Measurements from ENCODE around the gene PTPRN2.
"Not testable (repeated sequence)": the region's sequence is repeated elsewhere in the genome, so short reads cannot be mapped to it uniquely, and the experiment has no call there.

The PTPRN2 gene

DNA sequence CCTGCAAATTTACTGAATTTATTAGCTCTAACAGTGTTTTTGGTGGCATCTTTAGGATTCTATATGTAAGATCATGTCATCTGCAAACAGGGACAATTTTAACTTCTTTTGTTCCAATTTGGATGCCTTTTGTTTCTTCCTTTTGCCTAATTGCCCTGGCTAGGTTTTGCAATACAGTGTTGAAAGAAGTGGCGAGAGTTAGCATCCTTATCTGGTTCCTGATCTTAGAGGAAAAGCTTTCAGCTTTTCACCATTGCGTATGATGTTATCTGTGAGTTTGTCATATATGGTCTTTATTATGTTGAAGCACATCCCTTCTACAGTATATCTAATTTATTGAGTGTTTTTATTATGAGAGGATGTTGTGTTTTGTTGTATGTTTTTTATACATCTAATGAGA, 301.4 kb downstream of the PTPRN2 start:
- no peak for DNase-seq

DNA sequence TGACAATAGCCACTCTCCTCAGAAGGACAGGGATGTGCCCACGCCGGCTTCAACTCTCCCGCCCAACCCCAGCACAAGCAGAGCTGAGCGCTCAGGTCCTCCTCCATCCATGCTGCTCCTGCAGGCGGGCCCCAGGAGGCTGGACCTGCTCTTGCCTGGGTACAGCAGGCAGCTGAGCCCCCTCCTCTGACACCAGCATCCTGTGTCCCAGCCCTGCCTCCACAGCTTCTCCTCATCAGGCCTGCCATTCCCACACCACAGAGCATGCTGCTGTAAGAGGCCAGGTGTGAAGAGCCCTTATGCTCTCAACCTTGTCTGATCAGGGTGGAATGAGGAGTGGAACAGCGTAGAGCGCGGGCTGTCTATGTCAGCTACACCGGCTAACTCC, 302.2 kb downstream of the PTPRN2 start:
- DNase-seq, result no peak

DNA sequence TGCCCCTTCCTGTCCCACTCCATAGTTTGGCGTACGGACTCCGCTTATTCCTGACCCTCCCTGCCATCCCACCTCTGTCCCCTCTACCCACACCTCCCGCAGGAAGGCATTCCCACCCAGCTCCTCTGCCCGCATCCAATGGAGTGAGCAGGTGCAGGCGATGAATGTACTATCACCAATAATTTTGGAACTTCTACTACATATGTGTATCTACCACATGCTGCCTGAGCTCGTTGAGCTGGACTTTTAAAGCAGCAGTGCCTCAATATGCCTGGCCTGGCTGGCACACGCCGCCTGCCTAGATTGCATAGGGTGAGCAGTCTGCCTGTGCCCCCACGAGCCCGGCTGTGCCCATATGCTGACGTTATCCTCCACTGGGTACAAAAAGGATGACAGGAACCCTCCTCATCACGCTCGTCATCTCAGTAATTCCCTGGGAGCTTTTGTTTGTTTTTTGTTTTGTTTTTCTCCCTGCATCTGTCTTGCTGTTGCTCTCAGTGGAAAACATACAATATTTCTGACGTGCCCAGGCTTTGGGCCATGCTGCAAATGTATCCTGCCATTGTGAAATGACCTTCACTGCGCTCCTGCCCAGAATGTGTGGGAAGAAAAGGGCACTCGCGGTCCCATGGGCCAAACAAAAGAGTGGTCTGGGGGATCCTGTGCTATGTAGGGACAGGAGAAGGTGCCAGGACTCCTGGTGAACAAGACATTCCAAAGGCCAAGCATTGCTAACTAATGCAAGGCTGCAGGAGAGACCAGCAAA, 302.8 kb downstream of the PTPRN2 start:
- DNase-seq, result no peak

- no peak for DNase-seq
Observed at GRCh38 chr7:158284121-158284520, 303.5 kb downstream of the PTPRN2 start.

- DNase-seq, result no peak
Observed at GRCh38 chr7:158283016-158283974, 304.3 kb downstream of the PTPRN2 start.

DNA sequence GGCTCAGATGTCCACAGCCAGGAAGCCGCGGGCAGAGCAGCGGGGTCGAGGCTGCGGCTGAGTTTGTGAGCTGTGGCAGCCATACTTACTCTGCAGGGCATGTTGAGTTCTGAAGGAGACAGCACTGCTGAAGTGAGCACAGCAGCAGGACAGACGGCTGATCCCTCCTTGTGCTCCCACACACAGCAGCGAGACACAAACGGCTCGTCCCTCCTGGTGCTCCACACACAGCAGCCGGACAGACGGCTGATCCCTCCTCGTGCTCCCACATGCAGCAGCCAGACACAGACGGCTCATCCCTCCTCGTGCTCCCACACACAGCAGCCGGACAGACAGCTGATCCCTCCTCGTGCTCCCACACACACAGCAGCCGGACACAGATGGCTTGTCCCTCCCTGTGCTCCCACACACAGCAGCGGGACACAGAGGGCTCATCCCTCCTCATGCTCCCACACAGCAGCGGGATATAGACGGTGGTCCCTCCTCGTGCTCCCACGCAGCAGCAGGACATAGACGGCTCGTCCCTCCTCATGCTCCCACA, 305.1 kb downstream of the PTPRN2 start:
- no peak for DNase-seq

DNA sequence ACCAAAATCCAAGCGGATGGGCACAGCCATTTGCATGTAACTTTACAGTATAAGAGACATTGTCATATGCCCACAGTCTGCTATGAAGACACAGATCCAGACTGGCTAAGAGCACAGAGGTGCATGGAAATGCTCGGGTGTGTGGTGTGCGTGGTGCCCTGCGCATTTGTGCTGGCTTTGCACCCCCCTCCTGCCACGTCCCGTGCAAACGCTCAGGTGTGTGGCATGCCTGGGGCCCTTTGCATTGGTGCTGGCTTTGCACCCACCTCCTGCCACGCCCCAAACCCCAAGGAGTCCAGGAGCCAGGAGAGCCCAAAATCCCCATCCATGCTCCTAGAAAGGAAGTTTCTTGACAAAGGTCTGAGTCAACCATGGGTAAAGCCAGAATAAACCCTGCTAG, 306.2 kb downstream of the PTPRN2 start:
- DNase-seq, result no peak

GRCh38 chr7:158280448-158281144, 307.0 kb downstream of the PTPRN2 start:
- DNase-seq, result no peak

DNA sequence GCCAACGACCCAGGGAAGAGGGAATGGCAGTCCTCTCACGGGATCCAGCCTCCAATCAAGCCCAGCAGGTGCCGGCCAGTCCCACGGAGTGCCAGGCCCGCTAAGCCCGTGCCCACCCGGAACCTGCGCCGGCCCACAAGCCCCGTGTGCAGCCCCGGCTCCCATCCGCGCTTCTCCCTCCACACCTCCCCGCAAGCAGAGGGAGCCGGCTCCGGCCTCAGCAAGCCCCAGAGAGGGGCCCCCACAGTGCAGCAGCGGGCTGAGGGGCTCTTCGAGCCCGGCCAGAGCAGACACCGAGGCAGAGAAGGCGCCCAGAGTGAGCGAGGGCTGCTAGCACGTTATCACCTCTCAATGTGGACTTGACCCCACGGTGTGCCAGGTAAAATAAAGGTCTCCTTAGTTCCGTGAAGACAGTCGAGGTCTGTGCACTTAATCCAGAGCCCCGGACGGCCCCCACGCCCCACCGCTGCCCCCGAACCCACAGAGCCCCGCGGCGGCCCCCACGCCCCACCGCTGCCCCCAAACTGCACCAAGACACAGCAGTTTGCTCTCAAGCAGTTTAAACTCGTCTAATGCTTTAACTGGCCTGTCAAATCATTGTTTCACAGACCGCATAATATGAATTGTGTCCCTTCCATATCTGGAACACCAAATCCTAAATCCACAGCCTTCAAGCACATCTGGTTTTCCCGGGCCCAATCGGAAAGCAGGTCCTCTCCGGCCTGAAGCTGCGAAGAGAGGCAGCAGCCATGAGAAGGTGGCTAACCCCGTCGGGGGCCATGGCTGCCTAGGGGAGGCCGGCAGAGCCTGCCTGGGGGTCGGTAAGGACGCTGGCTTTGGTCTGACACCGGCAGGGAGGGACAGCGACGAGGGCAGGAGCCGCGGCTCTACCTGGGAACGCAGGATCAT, 307.8 kb downstream of the PTPRN2 start:
- no peak for DNase-seq

DNA sequence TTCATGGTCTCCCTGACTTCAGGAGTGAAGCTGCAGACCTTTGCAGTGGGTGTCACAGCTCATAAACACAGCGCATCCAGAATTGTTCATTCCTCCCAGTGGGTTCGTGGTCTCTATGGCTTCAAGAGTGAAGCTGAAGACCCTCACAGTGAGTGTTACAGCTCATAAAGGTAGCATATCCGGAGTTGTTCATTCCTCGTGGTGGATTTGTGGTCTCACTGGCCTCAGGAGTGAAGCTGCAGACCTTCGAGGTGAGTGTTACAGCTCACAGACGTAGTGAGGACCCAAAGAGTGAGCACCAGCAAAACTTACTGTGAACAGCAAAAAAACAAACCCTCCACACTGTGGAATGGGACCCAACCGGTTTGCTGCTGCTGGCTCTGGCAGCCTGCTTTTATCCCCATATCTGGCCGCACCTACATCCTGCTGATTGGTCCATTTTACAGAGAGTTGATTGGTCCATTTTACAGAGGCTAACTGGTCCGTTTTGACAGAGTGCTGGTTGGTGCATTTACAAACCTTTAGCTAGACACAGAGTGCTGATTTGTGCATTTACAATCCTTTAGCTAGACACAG, 308.8 kb downstream of the PTPRN2 start:
- DNase-seq, result no peak

DNA sequence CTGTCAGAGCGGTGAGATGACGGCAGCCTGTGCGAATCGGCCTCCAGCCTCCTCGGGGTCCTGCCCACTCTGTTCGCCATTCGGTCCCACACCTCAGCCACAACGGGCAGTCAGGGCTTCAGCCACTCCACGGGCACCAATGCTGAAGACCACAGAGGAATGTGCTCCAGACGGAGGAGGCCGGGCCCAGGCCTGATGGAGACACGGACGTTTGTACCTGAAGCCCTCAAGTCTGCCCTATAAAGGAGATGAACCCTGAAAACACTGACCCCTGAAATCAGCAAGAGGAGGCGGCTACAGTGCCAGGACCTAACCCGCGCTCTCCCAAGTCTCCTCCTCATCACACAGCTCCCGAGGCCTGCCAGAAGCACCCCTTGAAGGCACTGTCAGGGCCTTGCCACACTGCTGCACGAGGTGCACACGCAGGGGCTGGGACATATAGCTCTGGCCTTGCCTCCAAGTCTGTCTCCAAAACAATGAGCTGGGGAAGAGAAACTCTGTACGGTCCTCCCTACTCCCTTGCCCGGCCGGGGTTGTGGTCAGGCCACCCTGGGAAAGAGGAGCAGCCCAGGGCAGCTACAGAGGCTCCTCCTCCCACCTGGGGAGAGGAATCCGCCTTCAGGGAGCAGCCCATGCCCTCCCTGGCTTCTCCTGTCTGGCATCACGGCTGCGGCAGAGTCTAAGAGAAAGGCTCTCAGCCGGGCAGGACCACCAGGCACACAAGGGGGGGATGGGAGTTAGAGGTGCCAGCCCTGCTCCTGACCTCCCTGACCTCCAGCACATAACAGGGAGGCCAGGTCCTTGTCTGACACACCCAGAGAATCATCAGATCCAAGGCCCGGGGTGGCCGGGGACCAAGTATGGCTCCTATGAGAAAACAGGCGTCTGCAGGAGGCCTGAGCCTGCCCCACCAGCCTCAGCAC, 310.1 kb downstream of the PTPRN2 start:
- DNase-seq, result no peak

GRCh38 chr7:158276414-158277218, 311.0 kb downstream of the PTPRN2 start:
- no peak for DNase-seq

GRCh38 chr7:158275711-158276413, 311.8 kb downstream of the PTPRN2 start:
- DNase-seq, result no peak

GRCh38 chr7:158274996-158275395, 312.6 kb downstream of the PTPRN2 start:
- peak; percentile 0 for DNase-seq

DNA sequence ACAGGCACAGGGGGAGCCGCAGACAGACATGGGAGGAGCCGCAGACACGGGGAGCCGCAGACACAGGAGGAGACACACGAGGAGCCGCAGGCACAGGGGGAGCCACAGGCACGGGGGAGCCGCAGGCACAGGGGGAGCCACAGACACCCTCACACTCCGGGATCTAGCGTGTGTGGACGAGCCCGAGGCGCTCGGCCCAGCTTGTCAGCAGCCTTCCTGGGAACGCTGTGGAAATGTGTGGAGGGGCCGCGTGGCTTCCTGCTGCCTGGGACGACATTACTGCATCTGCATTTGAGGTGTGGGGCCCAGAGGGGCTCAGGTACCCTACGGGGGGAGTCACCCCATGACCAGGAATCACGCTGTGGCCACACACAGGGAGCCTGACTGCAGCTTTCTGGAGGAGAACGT, 313.2 kb downstream of the PTPRN2 start:
- DNase-seq, result no peak

DNA sequence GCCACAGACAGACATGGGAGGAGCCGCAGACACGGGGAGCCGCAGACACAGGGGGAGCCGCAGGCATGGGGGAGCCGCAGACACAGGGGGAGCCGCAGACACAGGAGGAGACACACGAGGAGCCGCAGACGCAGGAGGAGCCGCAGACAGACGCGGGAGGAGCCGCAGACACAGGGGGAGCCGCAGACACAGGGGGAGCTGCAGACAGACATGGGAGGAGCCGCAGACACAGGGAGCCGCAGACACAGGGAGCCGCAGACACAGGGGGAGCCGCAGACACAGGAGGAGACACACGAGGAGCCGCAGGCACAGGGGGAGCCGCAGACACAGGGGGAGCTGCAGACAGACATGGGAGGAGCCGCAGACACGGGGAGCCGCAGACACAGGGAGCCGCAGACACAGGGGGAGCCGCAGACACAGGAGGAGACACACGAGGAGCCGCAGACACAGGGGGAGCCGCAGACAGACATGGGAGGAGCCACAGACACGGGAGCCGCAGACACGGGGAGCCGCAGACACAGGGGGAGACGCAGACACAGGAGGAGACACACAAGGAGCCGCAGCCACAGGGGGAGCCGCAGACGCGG, 313.8 kb downstream of the PTPRN2 start:
- not testable (repeated sequence) for DNase-seq

DNA sequence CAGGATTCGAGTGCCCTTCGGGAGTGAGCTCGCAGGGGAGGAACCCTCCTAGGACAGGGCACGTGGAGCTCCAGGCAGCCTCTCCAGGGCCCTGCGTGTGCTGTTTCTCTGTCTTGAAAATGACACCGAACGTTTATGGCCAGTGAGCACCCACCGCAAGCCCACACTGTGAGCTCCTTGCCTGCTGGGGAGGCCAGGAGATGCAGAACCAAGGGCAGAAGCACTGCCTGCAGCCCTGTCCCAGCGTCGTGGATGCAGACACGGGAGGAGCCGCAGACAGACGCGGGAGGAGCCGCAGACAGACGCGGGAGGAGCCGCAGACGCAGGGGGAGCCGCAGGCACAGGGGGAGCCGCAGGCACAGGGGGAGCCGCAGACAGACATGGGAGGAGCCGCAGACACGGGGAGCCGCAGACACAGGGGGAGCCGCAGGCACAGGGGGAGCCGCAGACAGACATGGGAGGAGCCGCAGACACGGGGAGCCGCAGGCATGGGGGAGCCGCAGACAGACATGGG, 314.4 kb downstream of the PTPRN2 start:
- DNase-seq, result no peak

- DNase-seq, result no peak
Observed at GRCh38 chr7:158272509-158273137, 315.0 kb downstream of the PTPRN2 start.
